Liver (tissue), 9 donors: ENCODE measurements around the gene ABHD5. TPM values are rescaled to one million over a fixed set of nuclear protein-coding genes. Genes with fewer than 3 reads are reported as not detected.

Experiments
- DNase-seq: peaks from one replicate; pipeline ENCODE4 v3.0.0-alpha.2; 2017; ENCODE audit warnings: low spot score
- H3K27ac ChIP-seq, 2 donors: one replicate each; pipeline ENCODE4 v1.7.0; 2013; ENCODE audit warnings: inconsistent platforms in 2 of 2, low read length in 2 of 2, control low read depth in 1 of 2, low read depth in 1 of 2, mild to moderate bottlenecking in 1 of 2
- H3K27me3 ChIP-seq, 4 donors: one replicate each; pipeline versions ENCODE4 v1.6.1 to v1.7.0; 2013; ENCODE audit warnings: low read length in 3 of 4, inconsistent platforms in 1 of 4, mild to moderate bottlenecking in 1 of 4, moderate library complexity in 1 of 4; ENCODE audit not compliant: control insufficient read depth in 4 of 4, insufficient read depth in 4 of 4
- H3K36me3 ChIP-seq, 4 donors: one replicate each; pipeline versions ENCODE4 v1.6.1 to v1.7.0; 2013; ENCODE audit warnings: low read length in 3 of 4, mild to moderate bottlenecking in 3 of 4, low read depth in 1 of 4, moderate library complexity in 1 of 4; ENCODE audit not compliant: control insufficient read depth in 4 of 4, insufficient read depth in 3 of 4
- H3K4me1 ChIP-seq, 4 donors: one replicate each; pipeline versions ENCODE4 v1.6.1 to v1.7.0; 2013; ENCODE audit warnings: low read length in 3 of 4, mild to moderate bottlenecking in 3 of 4, moderate library complexity in 1 of 4; ENCODE audit not compliant: control insufficient read depth in 4 of 4, insufficient read depth in 4 of 4
- H3K4me3 ChIP-seq, 3 donors: one replicate each; pipeline versions ENCODE4 v1.6.1 to v1.7.0; 2013; ENCODE audit warnings: low read length in 3 of 3, control low read depth in 1 of 3, low read depth in 1 of 3, mild to moderate bottlenecking in 1 of 3
- H3K9ac ChIP-seq, 2 donors: one replicate each; pipeline ENCODE4 v1.7.0; 2013; ENCODE audit warnings: low read length in 2 of 2, mild to moderate bottlenecking in 2 of 2, moderate library complexity in 2 of 2, control low read depth in 1 of 2, low read depth in 1 of 2
- H3K9me3 ChIP-seq, 4 donors: one replicate each; pipeline versions ENCODE4 v1.6.1 to v1.7.0; 2013; ENCODE audit warnings: low read length in 3 of 4; ENCODE audit not compliant: control insufficient read depth in 4 of 4
- ATF3 ChIP-seq: IDR thresholded peaks from 2 replicates; pipeline ENCODE4 v1.6.1; 2016; ENCODE audit warnings: antibody characterized with exemption
- CTCF ChIP-seq: fragments of 150-350 bp; IDR thresholded peaks from 2 replicates; pipeline ENCODE4 v1.5.1; 2017; ENCODE audit warnings: improper control_type of control experiment, low read depth, low read length; ENCODE audit not compliant: missing input control
- EGR1 ChIP-seq, 2 donors: IDR thresholded peaks; 2 replicates each; pipeline ENCODE4 v1.6.1; 2016 to 2018; ENCODE audit warnings: antibody characterized with exemption in 2 of 2, low read depth in 2 of 2
- FOXA1 ChIP-seq: IDR thresholded peaks from 2 replicates; pipeline ENCODE4 v1.6.1; 2016; ENCODE audit warnings: antibody characterized with exemption
- FOXA2 ChIP-seq: IDR thresholded peaks from 2 replicates; pipeline ENCODE4 v1.6.1; 2016; ENCODE audit warnings: antibody characterized with exemption
- GABPA ChIP-seq, 2 donors: IDR thresholded peaks in 1 of 2; conservative IDR thresholded peaks in 1 of 2; 2 replicates each; pipeline ENCODE4 v1.6.1; 2016; ENCODE audit warnings: antibody characterized with exemption in 2 of 2, mild to moderate bottlenecking in 1 of 2, moderate library complexity in 1 of 2
- HNF4A ChIP-seq, 2 donors: conservative IDR thresholded peaks; 2 replicates each; pipeline ENCODE4 v1.6.1; 2016; ENCODE audit warnings: antibody characterized with exemption in 2 of 2, mild to moderate bottlenecking in 2 of 2
- HNF4G ChIP-seq: IDR thresholded peaks from 2 replicates; pipeline ENCODE4 v1.6.1; 2016; ENCODE audit warnings: antibody characterized with exemption
- JUND ChIP-seq, 2 donors: IDR thresholded peaks; 2 replicates each; pipeline ENCODE4 v1.6.1; 2016; ENCODE audit warnings: antibody characterized with exemption in 2 of 2
- MAX ChIP-seq: IDR thresholded peaks from 2 replicates; pipeline ENCODE4 v1.6.1; 2016; ENCODE audit warnings: antibody characterized with exemption
- NR2F2 ChIP-seq: IDR thresholded peaks from 2 replicates; pipeline ENCODE4 v1.6.1; 2016; ENCODE audit warnings: antibody characterized with exemption
- RAD21 ChIP-seq, 2 donors: IDR thresholded peaks; 2 replicates each; pipeline ENCODE4 v1.6.1; 2016; ENCODE audit warnings: antibody characterized with exemption in 2 of 2, mild to moderate bottlenecking in 2 of 2
- REST ChIP-seq: IDR thresholded peaks from 2 replicates; pipeline ENCODE4 v1.6.1; 2016; ENCODE audit warnings: antibody characterized with exemption, mild to moderate bottlenecking
- RXRA ChIP-seq, 2 donors: IDR thresholded peaks; 2 replicates each; pipeline ENCODE4 v1.6.1; 2017 to 2018; ENCODE audit warnings: antibody characterized with exemption in 2 of 2, mild to moderate bottlenecking in 1 of 2
- SP1 ChIP-seq: IDR thresholded peaks from 2 replicates; pipeline ENCODE4 v1.6.1; 2018; ENCODE audit warnings: antibody characterized with exemption, mild to moderate bottlenecking
- TAF1 ChIP-seq: conservative IDR thresholded peaks from 2 replicates; pipeline ENCODE4 v1.6.1; 2016; ENCODE audit warnings: antibody characterized with exemption, mild to moderate bottlenecking
- YY1 ChIP-seq: IDR thresholded peaks from 2 replicates; pipeline ENCODE4 v1.6.1; 2016; ENCODE audit warnings: antibody characterized with exemption, mild to moderate bottlenecking
- ZBTB33 ChIP-seq: IDR thresholded peaks from 2 replicates; pipeline ENCODE4 v1.6.1; 2016; ENCODE audit warnings: antibody characterized with exemption
- WGBS: extraction: QIAGEN DNeasy Blood & Tissue Kit; methylation state at CpG from one replicate; pipeline ENCODE4 v1.1.7; 2013; 5-methylcytosine and 5-hydroxymethylcytosine counted together
- polyA plus RNA-seq, 2 donors: library from polyadenylated mRNA; stranded (reverse) in 1 of 2; unstranded in 1 of 2; fragments of 200-250 nt in 1 of 2; fragments of >200 nt in 1 of 2; fragmentation: Nextera tagmentation in 1 of 2; extraction: Ambion mirVana in 1 of 2; gene quantifications; one replicate each; pipeline versions ENCODE4 v1.2.1 to v1.2.3, GENCODE V29; 2013 to 2015
- total RNA-seq, 2 donors: library from RNA; depleted of rRNA; stranded (reverse); fragments of >200 nt; gene quantifications; one replicate each; pipeline ENCODE4 v1.2.3, GENCODE V29; 2014
- donor health status: healthy.
- donor health status: healthy.
- donor health status: healthy.
- donor health status: healthy.
- donor health status: healthy.

The ABHD5 gene
- total and polyA plus RNA-seq, 4 donors, result 9.2 to 25.8 (median 16.1) TPM

GRCh38 chr3:43691120-43691995 is 620 bp downstream of the ABHD5 start:
- DNase-seq, result peak; percentile 78
- no peaks in the 10 kb centered on the region for H3K36me3 ChIP-seq
- no peaks in the 10 kb centered on the region for H3K27me3 ChIP-seq
- H3K27ac ChIP-seq, result peak overlapping the region; percentile 93 to 97
- TF ChIP-seq RAD21 (IDR thresholded peaks at IDR 0.05), result no peak
- peak in 1 of 2 donors; percentile 31 for TF ChIP-seq GABPA (IDR thresholded peaks at IDR 0.05 in 1 of 2, conservative IDR thresholded peaks at IDR 0.05 in 1 of 2)
- WGBS, result under 1% methylated on average over 72 of the region's 72 CpGs
- peaks cover 8 to 37% (median 30%) of the 10 kb centered on the region in 4 donors for H3K4me1 ChIP-seq
- H3K9me3 ChIP-seq, result no peaks in the 10 kb centered on the region
- peak overlapping the region; percentile 79 to 94 for H3K9ac ChIP-seq
- H3K4me3 ChIP-seq, result peak overlapping the region; percentile 79 to 96 (median 79)

- H3K27me3 ChIP-seq, result no peaks in the 10 kb centered on the region
- H3K4me1 ChIP-seq, result peaks cover 11 to 44% (median 36%) of the 10 kb centered on the region in 4 donors
- TF ChIP-seq TAF1 (no peak), RAD21 (IDR thresholded peaks at IDR 0.05) (no peak), YY1 (no peak), EGR1 (IDR thresholded peaks at IDR 0.05; ENCODE audit: low read depth in 2 of 2) (no peak), NR2F2 (no peak), FOXA2 (no peak), RXRA (IDR thresholded peaks at IDR 0.05) (no peak), HNF4A (conservative IDR thresholded peaks at IDR 0.05) (no peak), GABPA (IDR thresholded peaks at IDR 0.05 in 1 of 2, conservative IDR thresholded peaks at IDR 0.05 in 1 of 2) (no peak), REST (no peak), MAX (no peak), CTCF (no peak), SP1 (no peak), ATF3 (no peak), FOXA1 (no peak), JUND (IDR thresholded peaks at IDR 0.05) (no peak), ZBTB33 (no peak), HNF4G (no peak)
- peak overlapping the region; percentile 79 to 96 (median 79) for H3K4me3 ChIP-seq
- DNase-seq, result no peak
- H3K9me3 ChIP-seq, result no peaks in the 10 kb centered on the region
- H3K27ac ChIP-seq, result peak overlapping the region in 1 of 2 donors; percentile 97
- no peak overlapping the region for H3K9ac ChIP-seq
- no peaks in the 10 kb centered on the region for H3K36me3 ChIP-seq
- WGBS, result 56% methylated on average over 8 of the region's 8 CpGs
Observed at GRCh38 chr3:43692085-43692855, 1.5 kb downstream of the ABHD5 start.
